Mucosa of descending colon (tissue), 3 donors: ENCODE measurements around the gene RNF212. TPM values are rescaled to one million over a fixed set of nuclear protein-coding genes. Genes with fewer than 3 reads are reported as not detected.
A peak's percentile ranks its signal among the peaks of the same experiment; 100 is the strongest.

Source experiments
- ATAC-seq: fragments of 200-7000 bp; cut with Tn5 transposase; one replicate; pipeline ENCODE4 v1.9.1; 2020; ENCODE audit warnings: mild to moderate bottlenecking, moderate library complexity
- DNase-seq, 3 donors: peaks; one replicate each; pipeline ENCODE4 v3.0.0-alpha.2; 2020
- H3K36me3 ChIP-seq: fragments of 200-600 bp; one replicate; pipeline ENCODE4 v1.8.0; 2021; ENCODE audit warnings: low read depth, mild to moderate bottlenecking
- H3K4me1 ChIP-seq: fragments of 200-600 bp; one replicate; pipeline ENCODE4 v1.8.0; 2021; ENCODE audit warnings: low read depth, mild to moderate bottlenecking
- H3K4me3 ChIP-seq: fragments of 200-600 bp; one replicate; pipeline ENCODE4 v1.8.0; 2021; ENCODE audit warnings: mild to moderate bottlenecking
- H3K9me3 ChIP-seq: fragments of 200-600 bp; one replicate; pipeline ENCODE4 v1.8.0; 2021; ENCODE audit warnings: mild to moderate bottlenecking
- CTCF ChIP-seq: fragments of 200-600 bp; IDR thresholded peaks from one replicate; pipeline ENCODE4 v1.8.0; 2022; ENCODE audit warnings: antibody characterized with exemption, mild to moderate bottlenecking
- intact Hi-C, 2 donors: fragments of 100-400 bp; cut with DNase I in 1 of 2; cut with micrococcal nuclease in 1 of 2; formaldehyde crosslinking; loops; one replicate each; pipeline versions ENCODE4 v1.11.0 to v1.11.1; 2022; cut with DNase I, micrococcal nuclease
- total RNA-seq, 3 donors: library from RNA; stranded (reverse); fragmentation: NEBNext Ultra II Directional in 2 of 3; extraction: Animal tissue kit (Norgen Biotek cat#: 25700) in 2 of 3; gene quantifications; one replicate each; pipeline versions ENCODE4 v1.2.1 to v1.2.4, GENCODE V29; 2021 to 2023
- donor health status: DM: no; HTN: no; CAD: no; lungs with moderate emphysema.
- donor health status: DM: no; HTN: no; CAD: no.
- donor health status: DM: no; HTN: yes; CAD: no.

The RNF212 gene
- total RNA-seq, 3 donors from 2014 or later: 2.3 to 4.9 (median 3.9) TPM

- Histone ChIP-seq H3K9me3 (no peaks in the 10 kb centered on the region), H3K4me1 (peaks cover 7% of the 10 kb centered on the region), H3K36me3 (no peaks in the 10 kb centered on the region), H3K4me3 (no peak overlapping the region)
- ATAC-seq (peak; percentile 98), DNase-seq (peak in 2 of 3 donors; percentile 75 to 84)
- TF ChIP-seq CTCF: peak; percentile 61
- intact Hi-C loops: no loop called here
Measured at GRCh38 chr4:1072830-1073446, 40.4 kb downstream of the RNF212 start.

- no peak for DNase-seq
- Histone ChIP-seq H3K4me3 (no peak overlapping the region), H3K36me3 (no peaks in the 10 kb centered on the region), H3K4me1 (peaks cover 7% of the 10 kb centered on the region), H3K9me3 (no peaks in the 10 kb centered on the region)
- intact Hi-C loops: no loop called here
- ATAC-seq: no peak
- TF ChIP-seq CTCF: no peak
Measured at GRCh38 chr4:1069394-1069793, 44.0 kb downstream of the RNF212 start.

GRCh38 chr4:1065732-1066131, 47.6 kb downstream of the RNF212 start:
- no peak for TF ChIP-seq CTCF
- ATAC-seq (no peak), DNase-seq (no peak)
- H3K4me1 ChIP-seq: no peaks in the 10 kb centered on the region
- no peaks in the 10 kb centered on the region for H3K9me3 ChIP-seq
- intact Hi-C loops: no loop called here
- H3K36me3 ChIP-seq: no peaks in the 10 kb centered on the region
- H3K4me3 ChIP-seq: no peak overlapping the region

GRCh38 chr4:1062419-1062818, 50.9 kb downstream of the RNF212 start:
- H3K9me3 ChIP-seq: no peaks in the 10 kb centered on the region
- DNase-seq: no peak
- no peak for TF ChIP-seq CTCF
- H3K4me1 ChIP-seq: no peaks in the 10 kb centered on the region
- H3K4me3 ChIP-seq: no peak overlapping the region
- no peak for ATAC-seq
- intact Hi-C loops: no loop called here
- no peaks in the 10 kb centered on the region for H3K36me3 ChIP-seq

GRCh38 chr4:1061760-1062159, 51.6 kb downstream of the RNF212 start:
- ATAC-seq (no peak), DNase-seq (no peak)
- no peak for TF ChIP-seq CTCF
- intact Hi-C loops: no loop called here
- Histone ChIP-seq H3K36me3 (no peaks in the 10 kb centered on the region), H3K4me1 (no peaks in the 10 kb centered on the region), H3K4me3 (no peak overlapping the region), H3K9me3 (no peaks in the 10 kb centered on the region)
